T-helper 2 cell (primary cell): ENCODE data around the gene DEPDC5.
A peak's percentile ranks its signal among the peaks of the same experiment; 100 is the strongest.

Source experiments
- DNase-seq, 5 experiments: peaks; one replicate each; pipeline versions ENCODE4 v3.0.0 to v3.0.0-alpha.2; 2012 to 2022

Gene DEPDC5

GRCh38 chr22:31929167-31929930 is 175.5 kb downstream of the DEPDC5 start:
- DNase-seq, result no peak

GRCh38 chr22:31932863-31933262 is 179.0 kb downstream of the DEPDC5 start:
- no peak for DNase-seq

GRCh38 chr22:31933406-31933805 is 179.6 kb downstream of the DEPDC5 start:
- DNase-seq, result no peak

GRCh38 chr22:31933816-31934482 is 180.1 kb downstream of the DEPDC5 start:
- DNase-seq, result no peak

DNA sequence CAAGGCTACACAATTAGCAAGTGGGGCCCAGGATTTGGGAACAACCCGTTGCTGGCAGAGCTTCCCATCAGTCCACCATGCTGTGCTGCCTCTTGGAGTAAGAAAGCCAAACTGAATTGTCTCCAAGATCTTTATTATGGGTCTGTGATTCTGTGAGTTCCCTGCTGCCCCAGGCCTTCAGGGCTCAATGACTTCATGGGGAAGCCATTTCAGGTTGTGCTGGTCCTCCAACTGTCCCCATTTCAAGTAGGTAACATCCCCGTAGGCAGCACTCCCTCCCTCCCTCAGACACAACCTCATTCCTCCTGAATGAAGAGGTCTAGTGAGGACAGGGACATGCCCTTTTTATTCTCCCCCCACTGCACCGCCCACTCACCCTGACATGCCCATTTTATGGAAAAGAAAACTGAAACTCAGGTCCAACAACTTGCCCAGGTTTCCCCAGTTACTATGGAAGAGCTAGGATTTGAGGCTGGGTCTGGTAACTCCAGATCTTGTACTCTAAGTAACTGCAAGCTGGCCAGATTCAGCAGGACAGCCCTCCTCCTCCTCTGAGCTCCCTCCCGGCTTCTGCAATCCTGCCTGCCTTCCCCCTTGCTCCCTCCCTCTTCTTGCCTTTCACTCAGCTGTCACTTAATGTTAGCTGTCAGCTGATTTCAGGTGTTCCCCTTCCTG is 182.3 kb downstream of the DEPDC5 start:
- no peak for DNase-seq

- DNase-seq, result no peak
These were observed 183.5 kb downstream of the DEPDC5 start for GRCh38 chr22:31937341-31937740.

- no peak for DNase-seq
These were observed 184.5 kb downstream of the DEPDC5 start for GRCh38 chr22:31938296-31938695.

- no peak for DNase-seq
These were observed 186.7 kb downstream of the DEPDC5 start for GRCh38 chr22:31940506-31940905.

DNA sequence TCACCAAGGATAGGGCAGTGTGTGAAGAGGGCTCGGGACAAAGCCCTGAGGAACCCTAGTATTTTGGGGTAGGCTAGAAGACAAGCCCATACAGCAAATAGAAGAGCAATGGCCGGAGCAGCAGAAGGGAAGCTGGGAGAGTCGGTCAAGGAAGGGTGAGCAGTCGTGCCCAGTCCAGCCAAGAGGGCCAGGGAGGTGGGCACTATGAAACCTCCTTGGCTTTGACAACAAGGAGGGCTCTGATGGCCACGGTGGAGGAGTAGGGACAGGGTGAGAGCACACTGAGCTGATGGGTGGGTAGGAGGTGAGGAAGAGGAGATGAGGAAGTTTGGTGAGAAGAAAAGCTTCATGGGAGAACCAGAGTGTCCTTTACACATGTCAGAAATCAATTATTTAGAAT is 188.3 kb downstream of the DEPDC5 start:
- no peak for DNase-seq

DNA sequence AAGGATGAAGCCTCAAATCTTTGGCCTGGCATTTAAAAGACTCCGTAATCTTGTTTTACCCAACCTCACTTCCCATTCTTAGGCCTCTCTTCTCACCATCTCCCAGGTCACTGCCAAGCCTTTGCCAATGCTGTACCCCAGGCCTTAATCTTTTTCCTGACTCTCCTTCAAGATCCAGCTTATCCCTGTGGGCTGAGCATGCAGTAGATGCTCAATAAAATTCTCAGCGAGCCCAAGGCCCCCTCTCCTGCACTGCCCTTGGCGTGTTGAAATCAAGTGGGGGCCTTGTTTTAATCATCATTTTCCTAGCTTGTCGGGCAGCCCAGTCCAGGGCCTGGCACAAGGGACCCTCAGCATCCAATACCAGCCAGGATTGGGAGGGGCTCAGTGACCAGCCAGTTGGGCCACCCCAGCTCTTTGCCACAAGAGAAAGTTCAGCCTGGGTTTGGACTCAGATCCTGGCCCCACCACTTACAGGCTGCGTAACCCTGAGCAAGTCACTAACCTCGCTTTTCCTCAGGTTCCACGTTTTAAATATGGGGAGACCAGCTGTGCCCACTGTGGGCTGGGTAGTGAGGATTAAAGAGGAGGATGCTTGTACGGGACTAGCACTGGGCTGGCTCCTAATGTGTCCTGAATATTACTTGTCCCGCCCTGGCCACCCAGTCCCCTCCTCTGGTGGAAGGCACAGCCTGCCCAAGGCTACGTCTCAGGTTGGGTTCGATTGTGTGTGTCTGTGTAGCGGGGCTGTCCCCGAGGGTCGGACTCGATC is 189.6 kb downstream of the DEPDC5 start:
- no peak for DNase-seq

DNA sequence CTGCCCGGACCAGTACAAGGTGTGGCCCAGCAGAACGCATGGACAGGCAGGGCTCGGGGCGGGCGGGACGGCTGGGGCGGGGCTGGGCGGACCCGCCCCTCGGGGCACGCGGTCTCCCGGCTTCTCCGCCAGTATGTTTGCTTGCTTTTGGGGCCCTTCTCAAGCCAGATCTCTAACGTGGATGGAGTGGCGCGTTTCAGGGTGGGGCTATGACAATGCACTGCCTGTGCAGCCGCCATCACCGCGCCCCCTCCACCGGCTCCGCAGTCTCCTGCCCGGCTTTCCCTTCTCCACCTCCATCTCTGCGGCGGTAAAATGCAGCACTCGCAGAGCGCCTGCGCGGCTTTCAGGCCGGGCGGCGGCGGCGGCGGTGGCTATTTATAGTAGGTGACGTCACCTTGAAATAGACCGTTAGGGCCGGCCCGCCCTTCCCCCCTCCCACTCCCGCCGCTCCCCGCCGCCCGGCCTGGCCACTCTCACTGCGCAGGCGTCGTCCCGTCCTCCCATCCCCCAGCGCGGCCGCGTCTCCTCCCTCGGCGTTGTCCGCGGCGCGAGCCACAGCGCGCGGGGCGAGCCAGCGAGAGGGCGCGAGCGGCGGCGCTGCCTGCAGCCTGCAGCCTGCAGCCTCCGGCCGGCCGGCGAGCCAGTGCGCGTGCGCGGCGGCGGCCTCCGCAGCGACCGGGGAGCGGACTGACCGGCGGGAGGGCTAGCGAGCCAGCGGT is 190.3 kb downstream of the DEPDC5 start, which contains the start of gene YWHAH:
TSS of gene YWHAH (plus strand) at position 558 of the 722 bp plus-strand sequence. CDS start 199 bp downstream, outside the sequence.
- DNase-seq, result peak; percentile 74 to 89 (median 83)

- peak; percentile 10 to 58 (median 24) for DNase-seq
These were observed 191.1 kb downstream of the DEPDC5 start for GRCh38 chr22:31944700-31945442.

DNA sequence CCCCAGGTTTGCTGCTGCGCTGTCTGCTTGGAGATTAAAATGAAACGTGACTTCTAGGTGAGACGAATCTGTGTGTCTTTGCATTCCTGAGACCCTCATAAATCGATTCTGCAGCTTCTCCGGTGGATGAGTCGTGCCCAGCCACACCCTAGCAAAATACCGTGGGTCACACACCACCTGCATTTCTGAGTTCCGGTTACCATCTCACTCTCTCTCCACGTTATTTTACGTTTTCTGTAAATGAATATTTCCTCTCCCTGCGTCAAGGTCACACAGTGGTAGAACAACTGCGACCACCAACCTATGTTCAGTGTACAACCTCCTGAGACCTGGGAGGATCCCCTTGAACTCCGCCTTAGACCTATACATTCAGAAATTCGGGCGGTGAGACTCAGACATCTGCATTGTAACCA is 191.6 kb downstream of the DEPDC5 start:
- peak in 2 of 5 experiments; percentile 28 to 45 for DNase-seq

DNA sequence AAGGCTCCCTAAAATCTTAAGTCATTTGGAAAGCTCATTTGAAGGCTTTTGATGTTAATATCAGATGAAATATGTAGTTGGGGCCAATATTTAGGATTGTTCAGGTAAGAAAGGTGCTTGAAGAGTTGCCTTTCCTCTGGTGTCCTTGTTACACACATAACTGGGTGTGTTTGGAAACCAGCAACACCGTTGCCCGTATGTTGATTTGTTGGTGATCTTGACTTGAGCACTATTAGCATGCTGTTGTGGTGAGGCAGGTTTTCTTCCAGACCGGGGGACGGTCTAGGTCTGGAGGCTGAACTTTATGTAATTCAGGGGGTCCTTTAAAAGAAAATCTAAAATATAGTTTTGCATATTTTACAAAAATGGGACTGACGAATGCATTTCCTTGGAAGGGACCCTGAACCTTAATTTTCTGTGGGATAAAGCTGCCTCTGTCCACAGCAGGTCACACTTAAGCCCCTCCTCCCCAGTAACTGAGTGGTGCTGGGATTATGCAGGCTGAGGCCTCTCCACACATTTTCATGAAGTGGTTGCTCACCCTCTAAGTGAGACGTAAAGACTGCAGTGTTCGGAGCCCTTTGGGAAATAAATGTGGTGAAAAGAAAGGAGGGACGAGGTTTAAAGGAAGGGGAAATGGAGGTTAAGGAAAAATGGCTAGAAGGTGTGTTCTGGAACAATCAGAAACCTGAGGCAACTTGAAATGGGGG is 192.3 kb downstream of the DEPDC5 start:
- no peak for DNase-seq

DNA sequence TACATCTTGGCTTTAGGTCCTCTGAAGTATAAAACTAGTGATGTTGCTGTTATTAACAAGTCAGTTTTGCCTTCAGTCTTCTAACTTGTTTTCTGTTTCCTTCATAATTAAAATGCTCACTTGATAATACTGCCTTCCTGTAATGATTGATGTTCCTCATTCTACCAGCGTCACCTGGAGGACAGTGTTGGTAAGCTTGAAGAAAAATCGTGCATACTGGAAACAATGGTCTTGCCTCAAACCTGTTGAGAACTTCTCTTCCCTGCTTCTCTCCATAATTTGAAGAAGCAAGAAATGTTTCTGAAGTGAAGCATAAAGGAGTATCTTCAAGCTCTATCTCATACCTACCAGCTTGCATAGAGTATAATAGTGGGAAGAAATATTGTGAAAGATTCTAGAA is 193.5 kb downstream of the DEPDC5 start:
- peak in 2 of 5 experiments; percentile 22 to 73 for DNase-seq

DNA sequence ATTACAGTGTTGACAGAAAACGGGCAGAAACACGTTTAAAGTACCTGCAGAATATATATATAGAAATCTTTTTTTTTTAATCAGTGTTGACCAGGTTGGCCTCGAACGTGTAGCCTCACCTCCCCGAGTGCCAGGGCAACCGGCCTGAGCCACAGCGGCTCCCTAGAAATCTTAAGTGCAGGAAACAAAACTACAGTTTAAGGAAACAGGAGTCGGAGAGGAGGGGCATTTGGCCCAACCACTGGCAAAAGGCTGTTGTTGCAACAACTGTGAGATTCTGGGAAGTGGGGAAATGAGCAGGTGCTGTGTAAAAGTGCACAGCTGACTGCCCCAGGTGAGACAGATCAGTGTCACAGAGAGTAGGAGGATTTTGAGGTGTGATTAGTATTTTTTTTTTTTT is 194.2 kb downstream of the DEPDC5 start:
- no peak for DNase-seq

- DNase-seq, result no peak
These were observed 196.4 kb downstream of the DEPDC5 start for GRCh38 chr22:31950226-31950625.

GRCh38 chr22:31951194-31952093 is 197.6 kb downstream of the DEPDC5 start:
- DNase-seq, result peak in 1 of 5 experiments; percentile 82

GRCh38 chr22:31952094-31952401 is 198.2 kb downstream of the DEPDC5 start:
- DNase-seq, result no peak

DNA sequence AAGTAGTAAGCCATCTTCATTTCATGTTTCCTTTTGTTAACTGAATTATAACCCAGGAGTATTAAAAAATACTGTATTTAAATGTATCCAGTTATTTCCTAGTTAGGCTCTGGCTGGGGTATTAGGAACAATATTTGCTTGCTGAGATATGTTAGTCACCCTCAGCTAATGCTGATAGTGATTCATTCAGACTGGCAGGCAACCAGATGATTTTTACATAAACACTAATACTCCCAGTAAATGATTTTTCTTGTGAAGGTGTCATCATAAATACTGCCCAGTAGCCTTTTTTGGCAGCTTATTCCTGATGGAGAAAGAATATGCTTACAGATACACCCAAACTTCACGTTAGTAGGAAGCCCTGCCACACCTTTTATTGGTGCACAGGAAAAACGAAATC is 198.7 kb downstream of the DEPDC5 start:
- no peak for DNase-seq
